ENCODE data around the gene LRFN2. TPM values are rescaled to one million over a fixed set of nuclear protein-coding genes. Genes with fewer than 3 reads are reported as not detected.

LRFN2 gene
- total RNA-seq, 1 donor from 2014 or later, result not detected

GRCh38 chr6:40480678-40481077 lies 106.5 kb downstream of the LRFN2 start:
- no peak for DNase-seq (ENCODE audit: extremely low read depth, low read depth, low spot score)

- no peak for DNase-seq (ENCODE audit: extremely low read depth, low read depth, low spot score)
Measured at GRCh38 chr6:40479706-40480105, 107.5 kb downstream of the LRFN2 start.

- DNase-seq (ENCODE audit: extremely low read depth, low read depth, low spot score), result no peak
Measured at GRCh38 chr6:40477246-40478126, 109.7 kb downstream of the LRFN2 start.

GRCh38 chr6:40476673-40477072 lies 110.5 kb downstream of the LRFN2 start:
- no peak for DNase-seq (ENCODE audit: extremely low read depth, low read depth, low spot score)

GRCh38 chr6:40474937-40475336 lies 112.2 kb downstream of the LRFN2 start:
- no peak for DNase-seq (ENCODE audit: extremely low read depth, low read depth, low spot score)

- DNase-seq (ENCODE audit: extremely low read depth, low read depth, low spot score), result no peak
Measured at GRCh38 chr6:40473026-40473425, 114.1 kb downstream of the LRFN2 start.

- DNase-seq (ENCODE audit: extremely low read depth, low read depth, low spot score), result no peak
Measured at GRCh38 chr6:40472353-40472752, 114.8 kb downstream of the LRFN2 start.

- DNase-seq (ENCODE audit: extremely low read depth, low read depth, low spot score), result no peak
Measured at GRCh38 chr6:40471243-40471642, 115.9 kb downstream of the LRFN2 start.

GRCh38 chr6:40469323-40469722 lies 117.8 kb downstream of the LRFN2 start:
- no peak for DNase-seq (ENCODE audit: extremely low read depth, low read depth, low spot score)

GRCh38 chr6:40466986-40467539 lies 120.1 kb downstream of the LRFN2 start:
- DNase-seq (ENCODE audit: extremely low read depth, low read depth, low spot score), result no peak

GRCh38 chr6:40461643-40462042 lies 125.5 kb downstream of the LRFN2 start:
- no peak for DNase-seq (ENCODE audit: extremely low read depth, low read depth, low spot score)

GRCh38 chr6:40460380-40460779 lies 126.8 kb downstream of the LRFN2 start:
- no peak for DNase-seq (ENCODE audit: extremely low read depth, low read depth, low spot score)

- no peak for DNase-seq (ENCODE audit: extremely low read depth, low read depth, low spot score)
Measured at GRCh38 chr6:40457261-40457660, 129.9 kb downstream of the LRFN2 start.

GRCh38 chr6:40456390-40457013 lies 130.7 kb downstream of the LRFN2 start:
- DNase-seq (ENCODE audit: extremely low read depth, low read depth, low spot score), result no peak

GRCh38 chr6:40455686-40456389 lies 131.3 kb downstream of the LRFN2 start:
- no peak for DNase-seq (ENCODE audit: extremely low read depth, low read depth, low spot score)

GRCh38 chr6:40450483-40450882 lies 136.7 kb downstream of the LRFN2 start:
- no peak for DNase-seq (ENCODE audit: extremely low read depth, low read depth, low spot score)

- no peak for DNase-seq (ENCODE audit: extremely low read depth, low read depth, low spot score)
Measured at GRCh38 chr6:40444811-40445210, 142.4 kb downstream of the LRFN2 start.

GRCh38 chr6:40444312-40444711 lies 142.9 kb downstream of the LRFN2 start:
- DNase-seq (ENCODE audit: extremely low read depth, low read depth, low spot score), result no peak

GRCh38 chr6:40443842-40444241 lies 143.3 kb downstream of the LRFN2 start:
- no peak for DNase-seq (ENCODE audit: extremely low read depth, low read depth, low spot score)

GRCh38 chr6:40442591-40442990 lies 144.6 kb downstream of the LRFN2 start:
- no peak for DNase-seq (ENCODE audit: extremely low read depth, low read depth, low spot score)

GRCh38 chr6:40441150-40441549 lies 146.0 kb downstream of the LRFN2 start:
- DNase-seq (ENCODE audit: extremely low read depth, low read depth, low spot score), result no peak
